MM.1S (cell line): ENCODE data around the gene UTP20.

Experiments used
- DNase-seq: peaks from one replicate; pipeline ENCODE4 v3.0.0-alpha.2; 2015
- H2AFZ ChIP-seq: fragments of 300-600 bp; sonication (generic); 2 replicates; pipeline ENCODE4 v1.6.0; 2016; ENCODE audit warnings: antibody characterized with exemption, low read length
- H3F3A ChIP-seq: fragments of 300-600 bp; sonication (generic); 2 replicates; pipeline ENCODE4 v1.6.1; 2016; ENCODE audit warnings: mild to moderate bottlenecking, antibody characterized with exemption, low read length, moderate library complexity, mixed read lengths; ENCODE audit not compliant: insufficient read depth
- H3K27ac ChIP-seq: fragments of 300-600 bp; sonication (generic); 2 replicates; pipeline ENCODE4 v1.5.1; 2016; ENCODE audit warnings: mild to moderate bottlenecking, low read length
- H3K27me3 ChIP-seq: fragments of 300-600 bp; sonication (generic); replicated peaks from 2 replicates; pipeline ENCODE4 v1.6.0; 2016; ENCODE audit warnings: low read length; ENCODE audit not compliant: insufficient read depth
- H3K36me3 ChIP-seq: fragments of 300-600 bp; sonication (generic); replicated peaks from 2 replicates; pipeline ENCODE4 v1.6.1; 2016; ENCODE audit warnings: mild to moderate bottlenecking, low read length, mixed read lengths; ENCODE audit not compliant: insufficient read depth
- H3K4me1 ChIP-seq: fragments of 300-600 bp; sonication (generic); 2 replicates; pipeline ENCODE4 v1.6.1; 2016; ENCODE audit warnings: low read length, mixed read lengths
- H3K4me2 ChIP-seq: fragments of 300-600 bp; sonication (generic); 2 replicates; pipeline ENCODE4 v1.6.0; 2016; ENCODE audit warnings: low read depth, low read length
- H3K4me3 ChIP-seq: fragments of 300-600 bp; sonication (generic); 2 replicates; pipeline ENCODE4 v1.5.1; 2016; ENCODE audit warnings: low read length, mixed read lengths
- H3K79me2 ChIP-seq: fragments of 300-600 bp; sonication (generic); 2 replicates; pipeline ENCODE4 v1.6.1; 2016; ENCODE audit warnings: mixed run types, low read length, mixed read lengths
- H3K9ac ChIP-seq: fragments of 300-600 bp; sonication (generic); 2 replicates; pipeline ENCODE4 v1.6.1; 2016; ENCODE audit warnings: low read length, mixed read lengths
- H3K9me2 ChIP-seq: fragments of 300-600 bp; sonication (generic); replicated peaks from 2 replicates; pipeline ENCODE4 v1.6.1; 2016; ENCODE audit warnings: mild to moderate bottlenecking, low read length, mixed read lengths; ENCODE audit not compliant: insufficient read depth
- H3K9me3 ChIP-seq: fragments of 300-600 bp; sonication (generic); replicated peaks from 2 replicates; pipeline ENCODE4 v1.6.1; 2016; ENCODE audit warnings: mild to moderate bottlenecking, low read length, mixed read lengths; ENCODE audit not compliant: insufficient read depth
- H4K20me1 ChIP-seq: fragments of 300-600 bp; sonication (generic); 2 replicates; pipeline ENCODE4 v1.6.1; 2016; ENCODE audit warnings: mild to moderate bottlenecking, low read length, moderate library complexity, mixed read lengths; ENCODE audit not compliant: insufficient read depth
- EZH2 ChIP-seq: fragments of 300-600 bp; sonication (generic); optimal IDR thresholded peaks from 2 replicates; pipeline ENCODE3; 2017; ENCODE audit warnings: low read depth, mild to moderate bottlenecking, antibody characterized with exemption, low read length, mixed read lengths
- EZH2phosphoT487 ChIP-seq: fragments of 300-600 bp; sonication (generic); IDR thresholded peaks from 2 replicates; pipeline ENCODE4 v1.6.1; 2018; ENCODE audit warnings: antibody characterized with exemption, low read length
- TF ChIP-seq, protein P1 (sequence below): fragments of 300-600 bp; sonication (generic); IDR thresholded peaks from 2 replicates; pipeline ENCODE4 v1.5.1; 2016; ENCODE audit warnings: antibody characterized with exemption, low read length, mixed read lengths

The UTP20 gene

GRCh38 chr12:101351682-101352081 lies 71.8 kb downstream of the UTP20 start:
- H3K9me2 ChIP-seq: no peaks in the 10 kb centered on the region
- H3K79me2 ChIP-seq: no peaks in the 10 kb centered on the region
- H4K20me1 ChIP-seq: no peaks in the 10 kb centered on the region
- TF ChIP-seq, protein P1, sequence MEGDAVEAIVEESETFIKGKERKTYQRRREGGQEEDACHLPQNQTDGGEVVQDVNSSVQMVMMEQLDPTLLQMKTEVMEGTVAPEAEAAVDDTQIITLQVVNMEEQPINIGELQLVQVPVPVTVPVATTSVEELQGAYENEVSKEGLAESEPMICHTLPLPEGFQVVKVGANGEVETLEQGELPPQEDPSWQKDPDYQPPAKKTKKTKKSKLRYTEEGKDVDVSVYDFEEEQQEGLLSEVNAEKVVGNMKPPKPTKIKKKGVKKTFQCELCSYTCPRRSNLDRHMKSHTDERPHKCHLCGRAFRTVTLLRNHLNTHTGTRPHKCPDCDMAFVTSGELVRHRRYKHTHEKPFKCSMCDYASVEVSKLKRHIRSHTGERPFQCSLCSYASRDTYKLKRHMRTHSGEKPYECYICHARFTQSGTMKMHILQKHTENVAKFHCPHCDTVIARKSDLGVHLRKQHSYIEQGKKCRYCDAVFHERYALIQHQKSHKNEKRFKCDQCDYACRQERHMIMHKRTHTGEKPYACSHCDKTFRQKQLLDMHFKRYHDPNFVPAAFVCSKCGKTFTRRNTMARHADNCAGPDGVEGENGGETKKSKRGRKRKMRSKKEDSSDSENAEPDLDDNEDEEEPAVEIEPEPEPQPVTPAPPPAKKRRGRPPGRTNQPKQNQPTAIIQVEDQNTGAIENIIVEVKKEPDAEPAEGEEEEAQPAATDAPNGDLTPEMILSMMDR: no peak
- TF ChIP-seq EZH2 (no peak), EZH2phosphoT487 (no peak)
- no peaks in the 10 kb centered on the region for H3K9me3 ChIP-seq
- no peak overlapping the region for H2AFZ ChIP-seq
- no peaks in the 10 kb centered on the region for H3K27me3 ChIP-seq
- DNase-seq: no peak
- no peak overlapping the region for H3K4me3 ChIP-seq
- peaks cover 8% of the 10 kb centered on the region; the same call in 1 of the 2 replicates for H3F3A ChIP-seq
- H3K36me3 ChIP-seq: peaks cover 23% of the 10 kb centered on the region
- H3K4me2 ChIP-seq: no peak overlapping the region
- H3K27ac ChIP-seq: no peak overlapping the region
- no peaks in the 10 kb centered on the region for H3K4me1 ChIP-seq
- H3K9ac ChIP-seq: no peak overlapping the region

GRCh38 chr12:101356794-101357193 lies 76.9 kb downstream of the UTP20 start:
- peaks cover 5% of the 10 kb centered on the region; the same call in 1 of the 2 replicates for H3F3A ChIP-seq
- TF ChIP-seq, protein P1: no peak
- TF ChIP-seq EZH2phosphoT487 (no peak), EZH2 (no peak)
- H3K36me3 ChIP-seq: peaks cover 9% of the 10 kb centered on the region
- H3K9me3 ChIP-seq: no peaks in the 10 kb centered on the region
- DNase-seq: no peak
- H3K4me2 ChIP-seq: no peak overlapping the region
- H3K27ac ChIP-seq: no peak overlapping the region
- no peaks in the 10 kb centered on the region for H3K9me2 ChIP-seq
- H2AFZ ChIP-seq: no peak overlapping the region
- no peak overlapping the region for H3K4me3 ChIP-seq
- no peak overlapping the region for H3K9ac ChIP-seq
- H3K79me2 ChIP-seq: no peaks in the 10 kb centered on the region
- no peaks in the 10 kb centered on the region for H3K27me3 ChIP-seq
- no peaks in the 10 kb centered on the region for H4K20me1 ChIP-seq
- H3K4me1 ChIP-seq: no peaks in the 10 kb centered on the region

DNA sequence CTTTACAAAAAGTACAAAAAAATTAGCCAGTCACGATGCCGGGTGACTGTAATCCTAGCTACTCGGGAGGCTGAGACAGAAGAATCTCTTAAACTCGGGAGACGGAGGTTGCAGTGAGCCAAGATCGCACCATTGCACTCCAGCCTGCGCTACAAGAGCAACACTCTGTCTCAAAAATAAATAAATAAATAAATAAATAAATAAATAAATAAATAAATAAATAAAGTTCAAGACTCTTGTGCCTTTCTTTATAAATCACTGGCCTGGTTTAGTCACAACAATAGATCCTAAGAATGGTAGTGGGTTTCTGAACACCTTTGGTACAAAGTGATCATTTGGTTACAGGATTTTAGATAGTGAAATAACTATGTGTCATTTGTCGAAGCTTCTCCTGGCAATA lies 81.5 kb downstream of the UTP20 start:
- no peaks in the 10 kb centered on the region for H3F3A ChIP-seq
- H3K27ac ChIP-seq: no peak overlapping the region
- DNase-seq: no peak
- H4K20me1 ChIP-seq: no peaks in the 10 kb centered on the region
- H3K27me3 ChIP-seq: no peaks in the 10 kb centered on the region
- peaks cover 5% of the 10 kb centered on the region; the same call in 1 of the 2 replicates for H3K36me3 ChIP-seq
- H3K9ac ChIP-seq: no peak overlapping the region
- no peaks in the 10 kb centered on the region for H3K79me2 ChIP-seq
- H3K9me2 ChIP-seq: no peaks in the 10 kb centered on the region
- H3K4me2 ChIP-seq: no peak overlapping the region
- H3K9me3 ChIP-seq: no peaks in the 10 kb centered on the region
- no peak for TF ChIP-seq EZH2phosphoT487
- no peaks in the 10 kb centered on the region for H3K4me1 ChIP-seq
- H2AFZ ChIP-seq: no peak overlapping the region
- no peak overlapping the region for H3K4me3 ChIP-seq

- Histone ChIP-seq H3K9me2 (no peaks in the 10 kb centered on the region), H4K20me1 (no peaks in the 10 kb centered on the region), H3K4me3 (no peak overlapping the region), H3K27ac (no peak overlapping the region), H3K4me1 (no peaks in the 10 kb centered on the region), H2AFZ (no peak overlapping the region), H3F3A (no peaks in the 10 kb centered on the region), H3K79me2 (no peaks in the 10 kb centered on the region), H3K4me2 (no peak overlapping the region), H3K9ac (no peak overlapping the region), H3K36me3 (peaks cover 9% of the 10 kb centered on the region), H3K9me3 (no peaks in the 10 kb centered on the region), H3K27me3 (no peaks in the 10 kb centered on the region)
- DNase-seq: no peak
- TF ChIP-seq EZH2 (no peak), EZH2phosphoT487 (no peak)
- TF ChIP-seq, protein P1: no peak
Measured at GRCh38 chr12:101368016-101368415, 88.1 kb downstream of the UTP20 start.
